IMR-90 (cell line): ENCODE data around the gene CEP85. TPM values are rescaled to one million over a fixed set of nuclear protein-coding genes. Genes with fewer than 3 reads are reported as not detected.

ENCODE experiments used
- ATAC-seq: fragments of 200-7000 bp; cut with Tn5 transposase; 2 replicates; pipeline ENCODE4 v1.9.1; 2020; ENCODE audit warnings: low read depth, mild to moderate bottlenecking, moderate library complexity
- BruUV-seq: library from RNA; stranded (reverse); fragments of 400-500 nt; replicated peaks from 2 replicates; lab custom pipeline; 2021; lab: Mats Ljungman, UMichigan
- CTCF ChIA-PET: fragments of 300-600 bp; formaldehyde crosslinking; extraction: SDS; loops from one replicate; lab custom pipeline; 2021; ENCODE audit warnings: antibody characterized with exemption; lab: Yijun Ruan, JAX
- POLR2A ChIA-PET: fragments of 300-600 bp; sonication (Branson Sonifier 250); formaldehyde crosslinking; loops from one replicate; lab custom pipeline; 2022; ENCODE audit warnings: antibody characterized with exemption; ENCODE audit not compliant: unreplicated experiment; lab: Charles Lee
- DNase-seq: peaks from one replicate; pipeline ENCODE4 v3.0.0; 2013
- H2AFZ ChIP-seq: replicated peaks from 2 replicates; pipeline ENCODE3; 2013; ENCODE audit warnings: low read length, mild to moderate bottlenecking; ENCODE audit not compliant: poor library complexity
- H2AK5ac ChIP-seq: 2 replicates; pipeline ENCODE4 v1.6.1; 2013; ENCODE audit warnings: low read depth, low read length, inconsistent platforms
- H2AK9ac ChIP-seq: replicated peaks from 2 replicates; pipeline ENCODE3; 2013; ENCODE audit warnings: mild to moderate bottlenecking, low read depth, low read length, moderate library complexity; ENCODE audit not compliant: poor library complexity
- H2BK120ac ChIP-seq: 2 replicates; pipeline ENCODE4 v1.6.1; 2013; ENCODE audit warnings: low read depth, low read length, inconsistent platforms
- H2BK15ac ChIP-seq: 3 replicates; pipeline ENCODE4 v1.6.1; 2013; ENCODE audit warnings: low read depth, low read length, inconsistent platforms
- H2BK20ac ChIP-seq: 2 replicates; pipeline ENCODE4 v1.6.1; 2013; ENCODE audit warnings: low read depth, mild to moderate bottlenecking, inconsistent platforms, low read length, moderate library complexity
- H2BK5ac ChIP-seq: 2 replicates; pipeline ENCODE4 v1.6.1; 2013; ENCODE audit warnings: mild to moderate bottlenecking, low read depth, low read length, inconsistent platforms; ENCODE audit not compliant: poor library complexity, severe bottlenecking
- H3K14ac ChIP-seq: replicated peaks from 2 replicates; pipeline ENCODE4 v1.6.1; 2013; ENCODE audit warnings: low read depth, low read length, inconsistent platforms
- H3K18ac ChIP-seq: 2 replicates; pipeline ENCODE4 v1.6.1; 2013; ENCODE audit warnings: low read depth, low read length, control low read depth
- H3K23ac ChIP-seq: 2 replicates; pipeline ENCODE4 v1.6.1; 2013; ENCODE audit warnings: low read depth, low read length, inconsistent platforms
- H3K27ac ChIP-seq: 2 replicates; pipeline ENCODE4 v1.5.1; 2013; ENCODE audit warnings: mild to moderate bottlenecking, control low read depth, low read length; ENCODE audit not compliant: insufficient read depth
- H3K27me3 ChIP-seq: 2 replicates; pipeline ENCODE4 v1.6.1; 2013; ENCODE audit warnings: low read length; ENCODE audit not compliant: control insufficient read depth, insufficient read depth
- H3K36me3 ChIP-seq: 2 replicates; pipeline ENCODE4 v1.6.1; 2013; ENCODE audit warnings: low read length, mixed read lengths; ENCODE audit not compliant: control insufficient read depth, insufficient read depth
- H3K4ac ChIP-seq: 2 replicates; pipeline ENCODE4 v1.6.1; 2013; ENCODE audit warnings: low read depth, low read length, inconsistent platforms
- H3K4me1 ChIP-seq: 2 replicates; pipeline ENCODE4 v1.6.1; 2013; ENCODE audit warnings: low read length, mixed read lengths; ENCODE audit not compliant: control insufficient read depth, insufficient read depth
- H3K4me2 ChIP-seq: 2 replicates; pipeline ENCODE4 v1.6.1; 2013; ENCODE audit warnings: low read depth, mild to moderate bottlenecking, control low read depth, low read length, moderate library complexity
- H3K4me3 ChIP-seq: 2 replicates; pipeline ENCODE4 v1.5.1; 2013; ENCODE audit warnings: low read depth, mild to moderate bottlenecking, control low read depth, low read length, moderate library complexity; ENCODE audit not compliant: insufficient read depth
- H3K56ac ChIP-seq: 2 replicates; pipeline ENCODE4 v1.6.1; 2013; ENCODE audit warnings: low read length, inconsistent platforms; ENCODE audit not compliant: insufficient read depth; ENCODE audit errors: extremely low read depth
- H3K79me1 ChIP-seq, 2 experiments: 2 replicates each; pipeline ENCODE4 v1.6.1; 2013; ENCODE audit warnings: low read length in 2 of 2, inconsistent platforms in 1 of 2, low read depth in 1 of 2
- H3K9ac ChIP-seq: 2 replicates; pipeline ENCODE4 v1.6.1; 2013; ENCODE audit warnings: low read depth, low read length, control low read depth
- H3K9me1 ChIP-seq: 2 replicates; pipeline ENCODE4 v1.6.1; 2013; ENCODE audit warnings: low read length, inconsistent platforms; ENCODE audit not compliant: insufficient read depth
- H3K9me3 ChIP-seq: 2 replicates; pipeline ENCODE4 v1.6.1; 2013; ENCODE audit warnings: low read length; ENCODE audit not compliant: control insufficient read depth, insufficient read depth
- H4K20me1 ChIP-seq: 2 replicates; pipeline ENCODE4 v1.6.1; 2013; ENCODE audit warnings: low read length, inconsistent platforms; ENCODE audit not compliant: insufficient read depth
- H4K5ac ChIP-seq: 2 replicates; pipeline ENCODE4 v1.6.1; 2013; ENCODE audit warnings: mild to moderate bottlenecking, low read depth, low read length, control low read depth
- H4K8ac ChIP-seq, 2 experiments: 2 replicates each; pipeline ENCODE4 v1.6.1; 2013; ENCODE audit warnings: low read depth in 2 of 2, low read length in 2 of 2, control low read depth in 1 of 2, inconsistent platforms in 1 of 2
- H4K91ac ChIP-seq: 2 replicates; pipeline ENCODE4 v1.6.1; 2013; ENCODE audit warnings: low read depth, low read length, inconsistent platforms; ENCODE audit not compliant: insufficient read depth
- BHLHE40 ChIP-seq: fragments of 150-350 bp; IDR thresholded peaks from 2 replicates; pipeline ENCODE4 v1.6.1; 2016; ENCODE audit warnings: mild to moderate bottlenecking, low read depth, low read length
- CEBPB ChIP-seq: IDR thresholded peaks from 2 replicates; pipeline ENCODE4 v1.6.1; 2012; ENCODE audit warnings: low read depth, low read length, improper control_type of control experiment
- CHD1 ChIP-seq: IDR thresholded peaks from 2 replicates; pipeline ENCODE4 v1.6.1; 2012; ENCODE audit warnings: low read depth, low read length, improper control_type of control experiment
- FOS ChIP-seq: fragments of 150-350 bp; IDR thresholded peaks from 2 replicates; pipeline ENCODE4 v1.6.1; 2016; ENCODE audit warnings: low read depth, low read length
- MAFK ChIP-seq: IDR thresholded peaks from 2 replicates; pipeline ENCODE4 v1.6.1; 2012; ENCODE audit warnings: low read depth, low read length, improper control_type of control experiment
- MAZ ChIP-seq: IDR thresholded peaks from 2 replicates; pipeline ENCODE4 v1.6.1; 2012; ENCODE audit warnings: low read depth, mild to moderate bottlenecking, low read length, improper control_type of control experiment, moderate library complexity, borderline replicate concordance
- MXI1 ChIP-seq: IDR thresholded peaks from 2 replicates; pipeline ENCODE4 v1.6.1; 2012; ENCODE audit warnings: low read depth, mild to moderate bottlenecking, low read length, moderate library complexity, borderline replicate concordance
- NFE2L2 ChIP-seq: fragments of 150-350 bp; IDR thresholded peaks from 2 replicates; pipeline ENCODE4 v1.6.1; 2016; ENCODE audit warnings: low read depth, mild to moderate bottlenecking, low read length
- POLR2A ChIP-seq: IDR thresholded peaks from 2 replicates; pipeline ENCODE4 v1.6.1; 2012; ENCODE audit warnings: mild to moderate bottlenecking, low read depth, low read length
- RAD21 ChIP-seq: IDR thresholded peaks from 2 replicates; pipeline ENCODE4 v1.6.1; 2012; ENCODE audit warnings: low read length, improper control_type of control experiment
- RCOR1 ChIP-seq: IDR thresholded peaks from 2 replicates; pipeline ENCODE4 v1.6.1; 2012; ENCODE audit warnings: mild to moderate bottlenecking, low read length, improper control_type of control experiment; ENCODE audit not compliant: insufficient replicate concordance
- RFX5 ChIP-seq: IDR thresholded peaks from 2 replicates; pipeline ENCODE4 v1.8.0; 2012; ENCODE audit warnings: low read depth, mild to moderate bottlenecking, low read length, moderate library complexity
- SMC3 ChIP-seq: fragments of 150-350 bp; IDR thresholded peaks from 2 replicates; pipeline ENCODE4 v1.6.1; 2016; ENCODE audit warnings: low read depth, mild to moderate bottlenecking, antibody characterized with exemption, low read length, moderate library complexity
- USF2 ChIP-seq: fragments of 150-350 bp; IDR thresholded peaks from 2 replicates; pipeline ENCODE4 v1.6.1; 2017; ENCODE audit warnings: mild to moderate bottlenecking, antibody characterized with exemption, low read length, low read depth
- WGBS, 2 experiments: methylation state at CpG; one replicate each; pipeline versions ENCODE4 v1.1.5 to v1.1.7; 2013; ENCODE audit warnings: missing lambda C conversion rate in 2 of 2; ENCODE audit not compliant: insufficient read length in 1 of 2; ENCODE audit errors: extremely low coverage in 2 of 2; 5-methylcytosine and 5-hydroxymethylcytosine counted together
- dilution Hi-C: fragments of 300-500 bp; cut with HindIII; formaldehyde crosslinking; loops from one replicate; pipeline ENCODE4 v1.14.3; 2018; ENCODE audit warnings: low sequenced_read_pairs; ENCODE audit not compliant: unreplicated experiment
- in situ Hi-C: fragments of 300-500 bp; cut with MboI; formaldehyde crosslinking; loops from 3 replicates; pipeline ENCODE4 v1.14.3; 2019; ENCODE audit warnings: low sequenced_read_pairs, inconsistent platforms, mixed read lengths
- intact Hi-C: fragments of 100-400 bp; cut with micrococcal nuclease; formaldehyde crosslinking; loops from 2 replicates; pipeline ENCODE4 v1.10.0; 2022
- polyA plus RNA-seq, 3 experiments: library from polyadenylated mRNA; depleted of rRNA; stranded (reverse); fragments of >200 nt; gene quantifications; 2 replicates each; pipeline ENCODE4 v1.2.3, GENCODE V29; 2012; ENCODE audit warnings: low replicate concordance in 1 of 3
- total RNA-seq: library from RNA; depleted of rRNA; stranded (reverse); fragments of >200 nt; gene quantifications from 2 replicates; pipeline ENCODE4 v1.2.3, GENCODE V29; 2012
- TF ChIP-seq, protein P1 (sequence below): fragments of 150-350 bp; IDR thresholded peaks from 2 replicates; pipeline ENCODE4 v1.6.1; 2016; ENCODE audit warnings: low read depth, mild to moderate bottlenecking, low read length, moderate library complexity, borderline replicate concordance
- TF ChIP-seq, protein P2 (sequence below): conservative IDR thresholded peaks from 2 replicates; pipeline ENCODE4 v1.5.1; 2012; ENCODE audit warnings: mild to moderate bottlenecking, low read depth, low read length, improper control_type of control experiment

Gene CEP85
- total and polyA plus RNA-seq, 2 of the 4 experiments (the other 2 are of a cell fraction), result 11.5 to 11.8 TPM

- no peak overlapping the region for H3K27ac ChIP-seq
- H3K14ac ChIP-seq, result no peak overlapping the region
- no peak overlapping the region for H2BK20ac ChIP-seq
- POLR2A ChIA-PET, result no interaction called here
- intact Hi-C loops, result no loop called here
- no peak overlapping the region for H3K18ac ChIP-seq
- ATAC-seq, result no peak
- H3K23ac ChIP-seq, result no peak overlapping the region
- in situ Hi-C loops, result no loop called here
- H3K9ac ChIP-seq, result no peak overlapping the region
- H2AK5ac ChIP-seq, result peak overlapping the region; percentile 11; the same call in 1 of the 2 replicates
- no peak overlapping the region; the same call in 2 of the 3 replicates for H2BK15ac ChIP-seq
- H3K27me3 ChIP-seq, result no peaks in the 10 kb centered on the region
- H3K4me2 ChIP-seq, result no peak overlapping the region
- H2AFZ ChIP-seq, result no peak overlapping the region
- DNase-seq, result peak; percentile 30
- no peak overlapping the region for H4K91ac ChIP-seq
- H3K9me3 ChIP-seq, result no peaks in the 10 kb centered on the region
- no peak overlapping the region for H3K56ac ChIP-seq
- no TSS peak for BruUV-seq
- CTCF ChIA-PET, result no interaction called here
- peaks cover 19% of the 10 kb centered on the region for H3K9me1 ChIP-seq
- no peak overlapping the region for H2BK120ac ChIP-seq
- H2AK9ac ChIP-seq, result no peak overlapping the region
- H3K36me3 ChIP-seq, result no peaks in the 10 kb centered on the region
- H4K8ac ChIP-seq, result no peak overlapping the region; a peak in 1 of 4 replicates
- H4K20me1 ChIP-seq, result peaks cover 4% of the 10 kb centered on the region
- no peak overlapping the region for H3K4me3 ChIP-seq
- peaks cover 18% of the 10 kb centered on the region for H3K4me1 ChIP-seq
- H4K5ac ChIP-seq, result no peak overlapping the region
- H3K4ac ChIP-seq, result no peak overlapping the region
- 74% methylated on average over 4 of the region's 5 CpGs; no CpG with 5 or more reads in 1 of the 2 experiments for WGBS, 2 experiments
- no peak overlapping the region for H2BK5ac ChIP-seq
- TF ChIP-seq CEBPB, result no peak
- TF ChIP-seq NFE2L2, result no peak
- TF ChIP-seq FOS, result no peak
- TF ChIP-seq USF2, result no peak
- TF ChIP-seq MXI1, result no peak
- no peak for TF ChIP-seq MAZ
- TF ChIP-seq MAFK, result no peak
- TF ChIP-seq POLR2A, result no peak
- TF ChIP-seq RFX5, result no peak
- TF ChIP-seq, protein P1, sequence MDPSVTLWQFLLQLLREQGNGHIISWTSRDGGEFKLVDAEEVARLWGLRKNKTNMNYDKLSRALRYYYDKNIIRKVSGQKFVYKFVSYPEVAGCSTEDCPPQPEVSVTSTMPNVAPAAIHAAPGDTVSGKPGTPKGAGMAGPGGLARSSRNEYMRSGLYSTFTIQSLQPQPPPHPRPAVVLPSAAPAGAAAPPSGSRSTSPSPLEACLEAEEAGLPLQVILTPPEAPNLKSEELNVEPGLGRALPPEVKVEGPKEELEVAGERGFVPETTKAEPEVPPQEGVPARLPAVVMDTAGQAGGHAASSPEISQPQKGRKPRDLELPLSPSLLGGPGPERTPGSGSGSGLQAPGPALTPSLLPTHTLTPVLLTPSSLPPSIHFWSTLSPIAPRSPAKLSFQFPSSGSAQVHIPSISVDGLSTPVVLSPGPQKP, result no peak
- TF ChIP-seq, protein P2, sequence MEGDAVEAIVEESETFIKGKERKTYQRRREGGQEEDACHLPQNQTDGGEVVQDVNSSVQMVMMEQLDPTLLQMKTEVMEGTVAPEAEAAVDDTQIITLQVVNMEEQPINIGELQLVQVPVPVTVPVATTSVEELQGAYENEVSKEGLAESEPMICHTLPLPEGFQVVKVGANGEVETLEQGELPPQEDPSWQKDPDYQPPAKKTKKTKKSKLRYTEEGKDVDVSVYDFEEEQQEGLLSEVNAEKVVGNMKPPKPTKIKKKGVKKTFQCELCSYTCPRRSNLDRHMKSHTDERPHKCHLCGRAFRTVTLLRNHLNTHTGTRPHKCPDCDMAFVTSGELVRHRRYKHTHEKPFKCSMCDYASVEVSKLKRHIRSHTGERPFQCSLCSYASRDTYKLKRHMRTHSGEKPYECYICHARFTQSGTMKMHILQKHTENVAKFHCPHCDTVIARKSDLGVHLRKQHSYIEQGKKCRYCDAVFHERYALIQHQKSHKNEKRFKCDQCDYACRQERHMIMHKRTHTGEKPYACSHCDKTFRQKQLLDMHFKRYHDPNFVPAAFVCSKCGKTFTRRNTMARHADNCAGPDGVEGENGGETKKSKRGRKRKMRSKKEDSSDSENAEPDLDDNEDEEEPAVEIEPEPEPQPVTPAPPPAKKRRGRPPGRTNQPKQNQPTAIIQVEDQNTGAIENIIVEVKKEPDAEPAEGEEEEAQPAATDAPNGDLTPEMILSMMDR, result no peak
- no peak for TF ChIP-seq RCOR1
- no peak for TF ChIP-seq BHLHE40
- no peak for TF ChIP-seq CHD1
- TF ChIP-seq RAD21, result no peak
- no peak for TF ChIP-seq SMC3
- dilution Hi-C loops, result no loop called here
- H3K79me1 ChIP-seq, result peaks cover 5 to 35% of the 10 kb centered on the region in 2 experiments
Observed at GRCh38 chr1:26288311-26288941, 54.4 kb downstream of the CEP85 start.
